Natural killer cell treated with Interleukin-12 subunit alpha and Interleukin-12 subunit beta and Interleukin-15 and Interleukin-18, amount 100 ng/mL, for 72 hours (primary cell): ENCODE results near the gene HOXA3. TPM values are rescaled to one million over a fixed set of nuclear protein-coding genes. Genes with fewer than 3 reads are reported as not detected.

ENCODE experiments used
- ATAC-seq, 2 donors: fragments of 150-1000 bp; cut with Tn5 transposase in 1 of 2; sonication (Bioruptor Pico), chemical (Tn5 transposase) in 1 of 2; 2 replicates each; pipeline ENCODE4 v1.10.0; 2021
- DNase-seq: peaks from one replicate; pipeline ENCODE4 v3.0.0; 2022; ENCODE audit warnings: low spot score
- H3K27ac Mint-ChIP-seq, 2 donors: 1 replicate in 1 of 2; 2 replicates in 1 of 2; pipeline ENCODE4 v1.8.0; 2022; ENCODE audit warnings: mixed read lengths in 2 of 2, mild to moderate bottlenecking in 1 of 2, moderate library complexity in 1 of 2
- H3K27me3 Mint-ChIP-seq, 2 donors: 1 replicate in 1 of 2; 2 replicates in 1 of 2; pipeline ENCODE4 v1.8.0; 2022; ENCODE audit warnings: mixed read lengths in 2 of 2
- H3K36me3 Mint-ChIP-seq: one replicate; pipeline ENCODE4 v1.8.0; 2022; ENCODE audit warnings: mixed read lengths
- H3K4me1 Mint-ChIP-seq, 2 donors: 1 replicate in 1 of 2; 2 replicates in 1 of 2; pipeline ENCODE4 v1.8.0; 2022; ENCODE audit warnings: low read depth in 2 of 2, mixed read lengths in 2 of 2, mild to moderate bottlenecking in 1 of 2
- H3K4me3 Mint-ChIP-seq: one replicate; pipeline ENCODE4 v1.8.0; 2022; ENCODE audit warnings: mixed read lengths
- H3K9me3 Mint-ChIP-seq: 2 replicates; pipeline ENCODE4 v1.8.0; 2022; ENCODE audit warnings: mixed read lengths
- total RNA-seq, 2 donors: library from RNA; stranded (reverse); gene quantifications; one replicate each; pipeline ENCODE4 v1.2.3, GENCODE V29; 2022

HOXA3 gene
- total RNA-seq, 2 donors from 2014 or later, result not detected

DNA sequence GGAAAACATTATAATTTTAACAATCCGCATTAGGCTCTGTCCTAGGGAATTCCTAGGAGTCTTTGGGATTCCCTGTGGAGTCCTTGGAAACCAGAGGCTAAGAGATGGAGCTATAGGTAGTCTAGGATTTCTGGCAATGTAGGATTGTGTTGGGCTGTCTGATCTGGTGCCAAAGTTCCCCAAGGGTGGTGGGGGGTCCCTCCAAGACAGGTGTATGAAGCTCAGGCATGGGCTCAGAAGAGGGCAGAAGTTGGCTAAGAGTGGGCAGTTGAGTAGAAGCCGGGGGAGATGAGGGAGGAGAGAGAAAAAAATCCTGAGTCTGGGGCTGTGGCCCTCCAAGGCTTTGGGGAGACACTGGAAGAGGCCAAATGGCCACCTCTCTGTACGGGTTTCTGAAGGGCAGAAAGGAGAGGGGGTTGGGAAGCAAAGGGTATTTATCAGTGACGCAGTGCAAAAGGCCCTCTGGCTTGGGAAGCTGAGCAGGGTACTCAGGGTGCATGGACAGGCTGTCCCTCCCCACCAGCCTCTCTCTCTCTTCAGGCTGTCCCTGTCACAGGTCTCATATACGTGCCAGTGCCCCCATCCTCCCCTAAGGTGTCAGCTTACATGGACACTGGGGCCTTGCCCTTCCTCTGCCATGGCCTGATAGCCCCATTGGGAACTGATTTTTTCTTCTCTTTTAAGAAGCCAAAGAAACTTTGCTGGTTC, 5.7 kb downstream of the HOXA3 start:
- ATAC-seq (no peak), DNase-seq (no peak)
- Mint-ChIP-seq H3K4me1 (peaks cover 24 to 26% of the 10 kb centered on the region in 2 donors), H3K27me3 (peaks cover 35 to 42% of the 10 kb centered on the region in 2 donors), H3K36me3 (no peaks in the 10 kb centered on the region), H3K4me3 (peak overlapping the region; percentile 78), H3K9me3 (no peaks in the 10 kb centered on the region), H3K27ac (no peak overlapping the region)

DNA sequence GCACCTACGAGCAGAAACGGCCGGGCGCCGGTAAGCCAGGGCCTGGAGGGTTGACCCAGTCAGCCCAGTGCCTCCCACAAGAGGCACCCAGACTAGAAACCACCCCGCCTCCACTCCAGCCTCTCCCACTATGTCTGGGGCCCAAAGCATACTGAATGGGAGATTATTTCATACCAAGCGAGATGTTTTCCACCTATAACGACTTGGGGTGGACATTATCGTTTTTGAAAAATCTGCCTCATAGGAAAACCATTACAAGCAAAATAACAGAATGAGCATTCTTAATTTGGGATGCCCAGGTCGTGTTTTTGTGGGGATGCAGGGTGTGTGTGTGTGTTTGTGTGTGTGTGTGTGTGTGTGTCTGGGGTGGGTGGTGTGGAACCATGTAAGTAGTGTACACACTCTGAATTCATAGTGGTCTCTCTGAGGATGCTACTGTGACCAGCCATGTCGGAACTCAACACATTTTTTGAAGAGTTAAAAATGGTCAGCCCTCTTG, 6.4 kb downstream of the HOXA3 start:
- Mint-ChIP-seq H3K4me1 (peaks cover 17 to 20% of the 10 kb centered on the region in 2 donors), H3K4me3 (no peak overlapping the region), H3K27me3 (peaks cover 36 to 42% of the 10 kb centered on the region in 2 donors), H3K36me3 (no peaks in the 10 kb centered on the region), H3K27ac (no peak overlapping the region), H3K9me3 (no peaks in the 10 kb centered on the region)
- ATAC-seq, result no peak
- peak; percentile 49 for DNase-seq

- H3K27ac Mint-ChIP-seq, result no peak overlapping the region
- no peaks in the 10 kb centered on the region for H3K9me3 Mint-ChIP-seq
- no peak for ATAC-seq
- peaks cover 32 to 42% of the 10 kb centered on the region in 2 donors for H3K27me3 Mint-ChIP-seq
- no peak overlapping the region for H3K4me3 Mint-ChIP-seq
- no peaks in the 10 kb centered on the region for H3K36me3 Mint-ChIP-seq
- DNase-seq, result no peak
- H3K4me1 Mint-ChIP-seq, result peaks cover 11 to 15% of the 10 kb centered on the region in 2 donors
These were observed 7.0 kb downstream of the HOXA3 start for GRCh38 chr7:27145165-27145913.

DNA sequence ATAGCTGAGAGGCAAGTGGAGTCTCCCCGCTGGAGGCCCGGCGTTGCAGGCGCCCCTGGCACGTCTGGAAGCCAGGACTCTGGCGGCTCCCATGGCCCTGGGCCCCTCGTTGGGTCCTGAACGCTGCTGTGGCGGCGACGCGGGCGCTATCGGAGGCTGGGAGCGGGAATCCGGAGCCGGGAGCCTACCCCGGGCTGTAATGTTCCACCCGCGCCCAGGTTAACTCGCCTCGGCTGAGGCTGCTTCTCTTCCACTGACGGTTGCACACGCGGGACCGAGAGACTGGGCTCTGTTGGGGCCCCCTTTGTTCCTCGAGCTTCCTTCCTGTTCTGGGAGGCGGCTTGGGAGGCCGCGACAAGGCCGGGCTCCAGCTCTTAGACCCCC, 7.6 kb downstream of the HOXA3 start:
- ATAC-seq (no peak), DNase-seq (no peak)
- no peak overlapping the region for H3K4me3 Mint-ChIP-seq
- peaks cover 32 to 45% of the 10 kb centered on the region in 2 donors for H3K27me3 Mint-ChIP-seq
- peaks cover 11 to 13% of the 10 kb centered on the region in 2 donors for H3K4me1 Mint-ChIP-seq
- no peak overlapping the region for H3K27ac Mint-ChIP-seq
- no peaks in the 10 kb centered on the region for H3K36me3 Mint-ChIP-seq
- no peaks in the 10 kb centered on the region for H3K9me3 Mint-ChIP-seq

DNA sequence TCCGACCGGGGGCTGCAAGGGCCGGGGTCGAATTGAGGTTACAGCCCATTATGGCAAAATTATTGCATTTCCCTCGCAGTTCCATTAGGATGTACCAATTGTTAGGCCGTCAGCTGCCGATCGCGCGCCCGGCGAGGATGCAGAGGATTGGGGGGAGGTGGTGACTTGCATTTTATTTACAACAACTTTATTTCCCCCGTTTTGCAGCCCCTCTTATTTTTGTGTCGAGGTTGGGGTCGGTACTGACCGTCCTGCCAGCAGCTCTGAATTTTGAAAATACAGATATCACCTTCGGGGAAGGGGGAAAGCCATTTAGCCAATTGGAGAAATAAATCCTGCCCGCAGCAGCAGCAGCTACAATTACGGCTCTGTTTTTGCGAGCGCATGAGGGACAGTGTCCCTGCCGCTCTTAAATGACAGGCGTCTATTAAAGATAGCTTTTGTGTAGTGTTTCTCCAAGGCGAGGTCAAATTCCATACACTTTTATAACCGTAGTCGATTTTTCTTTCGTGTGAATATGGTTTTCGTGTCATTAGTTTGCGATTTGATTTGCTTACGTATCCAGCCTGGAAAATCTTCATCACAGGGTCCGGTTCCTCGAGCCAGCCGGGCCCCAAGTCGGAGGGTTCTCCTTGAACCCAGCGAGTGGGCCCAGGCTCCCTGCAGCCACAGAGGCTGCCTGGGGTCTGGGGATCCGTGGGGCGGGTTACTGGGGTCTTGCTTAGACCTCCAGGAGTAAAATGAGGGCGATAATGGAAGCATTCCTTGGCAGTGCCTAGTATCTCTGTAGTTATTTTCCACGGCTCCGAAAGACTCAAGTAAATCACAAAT, 8.2 kb downstream of the HOXA3 start:
- H3K27me3 Mint-ChIP-seq, result peaks cover 32 to 45% of the 10 kb centered on the region in 2 donors
- ATAC-seq (no peak), DNase-seq (no peak)
- H3K4me1 Mint-ChIP-seq, result peaks cover 11 to 13% of the 10 kb centered on the region in 2 donors
- H3K9me3 Mint-ChIP-seq, result no peaks in the 10 kb centered on the region
- H3K36me3 Mint-ChIP-seq, result no peaks in the 10 kb centered on the region
- H3K27ac Mint-ChIP-seq, result no peak overlapping the region
- H3K4me3 Mint-ChIP-seq, result no peak overlapping the region

GRCh38 chr7:27143023-27143949, 9.1 kb downstream of the HOXA3 start, which contains the start of gene HOXA5:
HOXA5 (minus strand) TSS chr7:27143681; CDS start chr7:27143607, 74 bp downstream.
- H3K27ac Mint-ChIP-seq, result no peak within 1 kb of the TSS
- H3K36me3 Mint-ChIP-seq, result no peaks in the 10 kb centered on the region
- ATAC-seq (peak; percentile 67 to 80), DNase-seq (no peak)
- H3K4me1 Mint-ChIP-seq, result peaks cover 11% of the 10 kb centered on the region in 2 donors
- H3K27me3 Mint-ChIP-seq, result peaks cover 32 to 42% of the 10 kb centered on the region in 2 donors
- H3K9me3 Mint-ChIP-seq, result no peaks in the 10 kb centered on the region
- peak within 1 kb of the TSS; percentile 82 for H3K4me3 Mint-ChIP-seq

- H3K4me1 Mint-ChIP-seq, result peaks cover 8 to 11% of the 10 kb centered on the region in 2 donors
- H3K4me3 Mint-ChIP-seq, result peak overlapping the region; percentile 82
- DNase-seq (no peak), ATAC-seq (no peak)
- H3K36me3 Mint-ChIP-seq, result no peaks in the 10 kb centered on the region
- peaks cover 33 to 42% of the 10 kb centered on the region in 2 donors for H3K27me3 Mint-ChIP-seq
- H3K9me3 Mint-ChIP-seq, result no peaks in the 10 kb centered on the region
- no peak overlapping the region for H3K27ac Mint-ChIP-seq
These were observed 9.8 kb downstream of the HOXA3 start for GRCh38 chr7:27142580-27143022.

DNA sequence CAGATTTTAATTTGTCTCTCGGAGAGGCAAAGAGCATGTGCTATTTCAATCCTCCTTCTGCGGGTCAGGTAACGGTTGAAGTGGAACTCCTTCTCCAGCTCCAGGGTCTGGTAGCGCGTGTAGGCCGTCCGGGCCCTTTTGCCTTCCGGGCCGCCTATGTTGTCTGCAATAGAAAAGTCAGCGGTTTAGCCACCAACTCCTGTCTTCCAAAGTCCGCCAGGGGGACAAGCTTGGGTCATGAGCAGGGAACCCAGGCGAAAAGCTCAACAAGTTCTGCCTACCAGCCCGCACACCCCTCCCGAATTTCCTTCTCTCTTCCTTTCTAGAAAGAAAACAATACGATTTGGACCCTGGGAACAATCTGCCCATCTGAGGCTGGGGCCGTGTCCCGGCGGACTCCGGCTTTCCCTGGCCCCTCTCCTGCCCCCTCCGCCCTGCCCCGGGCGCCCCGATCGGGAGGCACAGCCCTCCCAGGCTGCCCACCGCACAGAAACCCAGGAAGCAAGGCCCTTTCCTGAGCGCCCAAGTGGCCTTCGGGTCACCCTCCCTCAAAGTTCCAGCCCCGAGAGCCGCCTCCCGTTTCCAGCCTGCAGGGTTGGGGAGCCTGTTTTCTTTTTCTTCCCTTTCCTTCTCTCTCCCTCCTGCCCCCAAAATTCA, 10.3 kb downstream of the HOXA3 start:
- Mint-ChIP-seq H3K27ac (no peak overlapping the region), H3K4me3 (peak overlapping the region; percentile 82), H3K27me3 (peaks cover 32 to 41% of the 10 kb centered on the region in 2 donors), H3K36me3 (no peaks in the 10 kb centered on the region), H3K4me1 (peaks cover 7% of the 10 kb centered on the region in 2 donors), H3K9me3 (no peaks in the 10 kb centered on the region)
- DNase-seq (no peak), ATAC-seq (no peak)

- no peak for ATAC-seq
- no peaks in the 10 kb centered on the region for H3K9me3 Mint-ChIP-seq
- no peak for DNase-seq
- H3K27ac Mint-ChIP-seq, result no peak overlapping the region
- peaks cover 27 to 36% of the 10 kb centered on the region in 2 donors for H3K27me3 Mint-ChIP-seq
- H3K36me3 Mint-ChIP-seq, result no peaks in the 10 kb centered on the region
- H3K4me1 Mint-ChIP-seq, result peaks cover 6 to 8% of the 10 kb centered on the region in 2 donors
- no peak overlapping the region for H3K4me3 Mint-ChIP-seq
These were observed 11.1 kb downstream of the HOXA3 start for GRCh38 chr7:27141137-27141922.

DNA sequence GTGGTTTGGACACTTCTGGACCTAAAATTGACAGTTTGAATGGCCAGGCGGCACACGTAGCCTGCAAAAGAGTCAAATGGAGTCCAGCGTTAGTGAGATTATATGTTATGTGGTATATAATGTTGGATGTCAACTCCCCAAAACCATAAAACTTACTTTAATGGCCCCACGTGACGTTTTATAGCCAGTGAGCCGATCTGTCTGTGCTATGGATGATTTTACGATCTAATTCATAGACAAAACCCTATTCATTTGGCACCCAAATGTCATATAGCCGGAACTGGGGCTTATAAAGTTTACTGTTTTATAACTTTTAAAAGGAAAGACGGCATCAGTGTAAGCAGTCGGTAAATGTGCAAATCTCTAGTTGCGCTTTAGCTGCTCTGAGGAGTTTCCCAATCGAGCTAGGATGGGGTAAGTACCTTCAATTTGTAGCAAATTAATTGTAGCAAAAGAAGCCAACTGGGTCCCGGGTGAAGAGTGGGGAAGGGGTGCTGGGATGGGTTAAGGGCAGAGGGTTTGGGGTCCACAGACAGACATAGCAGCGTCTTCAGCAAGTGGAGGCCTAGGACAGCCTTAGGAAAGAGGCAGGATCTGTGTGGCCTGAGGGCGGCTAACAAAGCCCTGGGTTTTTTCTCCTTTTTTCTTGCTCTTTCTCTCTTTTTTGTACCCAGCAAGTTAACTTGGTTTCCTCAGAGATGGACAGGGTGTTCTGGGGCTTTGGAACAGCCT, 12.1 kb downstream of the HOXA3 start:
- Mint-ChIP-seq H3K4me3 (no peak overlapping the region), H3K27me3 (peaks cover 27 to 40% of the 10 kb centered on the region in 2 donors), H3K4me1 (peaks cover 14% of the 10 kb centered on the region in 2 donors)

More for the DNA sequence above, 12.1 kb downstream of the HOXA3 start:
- Mint-ChIP-seq H3K9me3 (no peaks in the 10 kb centered on the region), H3K36me3 (no peaks in the 10 kb centered on the region), H3K27ac (no peak overlapping the region)
- no peak for DNase-seq
- ATAC-seq, result no peak
